Nephron progenitor cell (in vitro differentiated cells): ENCODE results near the gene PHLDA3.
A peak's percentile ranks its signal among the peaks of the same experiment; 100 is the strongest.
"Not testable (repeated sequence)": the region's sequence is repeated elsewhere in the genome, so short reads cannot be mapped to it uniquely, and the experiment has no call there.

Experiments
- DNase-seq: peaks from one replicate; pipeline ENCODE4 v3.0.0; 2021
- H3K27ac Mint-ChIP-seq: 2 replicates; pipeline ENCODE4 v1.8.0; 2021; ENCODE audit warnings: mild to moderate bottlenecking, moderate library complexity, mixed read lengths
- H3K27me3 Mint-ChIP-seq: 2 replicates; pipeline ENCODE4 v1.8.0; 2021; ENCODE audit warnings: mild to moderate bottlenecking, low read depth, mixed read lengths; ENCODE audit not compliant: poor library complexity
- H3K36me3 Mint-ChIP-seq: 2 replicates; pipeline ENCODE4 v1.8.0; 2021; ENCODE audit warnings: low read depth, mixed read lengths
- H3K4me1 Mint-ChIP-seq: 2 replicates; pipeline ENCODE4 v1.8.0; 2021; ENCODE audit warnings: mixed read lengths
- H3K4me3 Mint-ChIP-seq: 2 replicates; pipeline ENCODE4 v1.8.0; 2021; ENCODE audit warnings: mild to moderate bottlenecking, moderate library complexity, mixed read lengths
- H3K9me3 Mint-ChIP-seq: 2 replicates; pipeline ENCODE4 v1.8.0; 2021; ENCODE audit warnings: mild to moderate bottlenecking, moderate library complexity, mixed read lengths
- TF ChIP-seq, protein P1 (sequence below): fragments of 200-600 bp; sonication (generic); IDR thresholded peaks from 2 replicates; pipeline ENCODE4 v1.5.0; 2021; ENCODE audit warnings: antibody characterized with exemption

Gene PHLDA3

DNA sequence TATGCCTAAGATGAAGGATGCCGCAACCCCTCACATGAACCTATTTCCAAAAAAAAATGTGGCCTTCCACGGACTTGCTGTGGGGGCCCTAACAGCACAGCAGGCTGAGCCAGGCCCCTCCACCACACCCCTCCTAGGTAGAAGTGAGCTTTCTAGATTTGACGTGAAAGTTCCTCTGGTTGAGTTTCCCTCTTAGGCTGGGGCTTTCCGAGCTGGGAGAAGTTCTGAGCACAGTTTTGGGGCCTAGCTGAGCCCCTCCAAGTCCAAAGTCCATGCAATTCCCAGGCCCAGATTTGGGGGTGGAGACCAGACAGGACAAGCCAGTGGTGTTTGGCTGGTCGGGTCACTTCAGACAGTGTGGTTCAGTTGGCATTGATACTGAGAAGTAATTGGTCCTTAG is 13.8 kb upstream of the PHLDA3 start:
- no peak overlapping the region for H3K4me3 Mint-ChIP-seq
- H3K27ac Mint-ChIP-seq = no peak overlapping the region
- H3K4me1 Mint-ChIP-seq = peaks cover 40% of the 10 kb centered on the region
- H3K36me3 Mint-ChIP-seq = no peaks in the 10 kb centered on the region
- no peaks in the 10 kb centered on the region for H3K9me3 Mint-ChIP-seq
- peaks cover 55% of the 10 kb centered on the region for H3K27me3 Mint-ChIP-seq
- TF ChIP-seq, protein P1, sequence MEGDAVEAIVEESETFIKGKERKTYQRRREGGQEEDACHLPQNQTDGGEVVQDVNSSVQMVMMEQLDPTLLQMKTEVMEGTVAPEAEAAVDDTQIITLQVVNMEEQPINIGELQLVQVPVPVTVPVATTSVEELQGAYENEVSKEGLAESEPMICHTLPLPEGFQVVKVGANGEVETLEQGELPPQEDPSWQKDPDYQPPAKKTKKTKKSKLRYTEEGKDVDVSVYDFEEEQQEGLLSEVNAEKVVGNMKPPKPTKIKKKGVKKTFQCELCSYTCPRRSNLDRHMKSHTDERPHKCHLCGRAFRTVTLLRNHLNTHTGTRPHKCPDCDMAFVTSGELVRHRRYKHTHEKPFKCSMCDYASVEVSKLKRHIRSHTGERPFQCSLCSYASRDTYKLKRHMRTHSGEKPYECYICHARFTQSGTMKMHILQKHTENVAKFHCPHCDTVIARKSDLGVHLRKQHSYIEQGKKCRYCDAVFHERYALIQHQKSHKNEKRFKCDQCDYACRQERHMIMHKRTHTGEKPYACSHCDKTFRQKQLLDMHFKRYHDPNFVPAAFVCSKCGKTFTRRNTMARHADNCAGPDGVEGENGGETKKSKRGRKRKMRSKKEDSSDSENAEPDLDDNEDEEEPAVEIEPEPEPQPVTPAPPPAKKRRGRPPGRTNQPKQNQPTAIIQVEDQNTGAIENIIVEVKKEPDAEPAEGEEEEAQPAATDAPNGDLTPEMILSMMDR = no peak
- DNase-seq = no peak

DNA sequence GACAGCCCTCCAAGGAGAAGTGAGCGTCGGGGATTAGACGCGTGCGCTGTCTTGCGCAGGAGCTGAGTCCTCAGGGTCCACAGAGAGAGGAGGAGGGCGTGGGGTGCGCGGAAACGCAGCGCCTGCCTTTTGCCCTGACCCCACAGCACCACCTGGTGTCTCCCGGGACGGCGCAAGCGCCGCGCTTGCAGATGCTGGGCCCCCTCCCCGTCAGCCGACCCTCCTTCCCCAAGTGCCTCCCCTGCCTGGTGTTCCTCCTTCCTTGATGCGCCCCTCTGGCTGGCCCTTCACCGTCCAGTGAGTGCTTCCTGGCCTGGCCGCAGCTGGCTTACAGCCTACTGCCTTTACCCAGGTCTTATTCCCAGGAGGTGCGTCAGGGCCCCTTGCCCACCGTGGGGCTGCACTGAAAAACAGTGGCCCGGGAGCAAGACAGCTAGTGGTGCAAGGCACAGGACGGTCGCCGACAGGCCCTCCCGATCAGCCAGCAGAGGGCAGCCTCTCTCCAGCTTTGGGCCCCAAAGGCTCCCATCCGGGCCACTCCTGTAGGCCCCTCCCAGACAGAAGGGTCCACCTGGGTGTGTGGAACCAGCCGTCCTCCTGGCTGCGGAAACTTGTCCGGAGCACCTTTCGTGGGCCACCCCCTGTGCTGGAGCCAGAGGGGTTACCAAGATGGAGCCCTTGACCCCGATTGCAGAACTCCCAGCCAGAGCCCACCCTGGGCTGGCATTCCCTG is 12.9 kb upstream of the PHLDA3 start:
- H3K36me3 Mint-ChIP-seq = no peaks in the 10 kb centered on the region
- peak overlapping the region; percentile 76 for H3K4me3 Mint-ChIP-seq
- H3K27ac Mint-ChIP-seq = no peak overlapping the region
- peaks cover 61% of the 10 kb centered on the region for H3K27me3 Mint-ChIP-seq
- TF ChIP-seq, protein P1 = peak; percentile 91
- no peaks in the 10 kb centered on the region for H3K9me3 Mint-ChIP-seq
- H3K4me1 Mint-ChIP-seq = peaks cover 46% of the 10 kb centered on the region
- peak; percentile 90 for DNase-seq

DNA sequence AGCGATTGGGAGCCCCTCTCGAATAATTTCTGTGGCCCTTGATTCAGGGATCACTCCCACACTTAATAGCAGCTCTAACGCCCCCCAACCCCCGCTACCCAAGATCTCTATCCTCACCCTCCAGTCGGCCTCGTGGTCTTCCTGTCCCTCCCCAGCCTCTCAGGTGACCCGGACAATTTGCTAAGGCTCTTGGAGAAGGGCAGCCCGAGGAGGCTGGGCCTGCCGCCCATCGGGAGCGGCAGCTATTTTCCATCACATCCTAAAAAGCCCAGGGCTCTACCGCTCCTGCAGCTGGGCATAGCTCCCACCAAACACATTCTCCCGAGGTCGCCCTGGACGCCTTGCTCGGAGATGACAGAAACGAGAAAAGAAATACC is 12.0 kb upstream of the PHLDA3 start:
- no peak for DNase-seq
- TF ChIP-seq, protein P1 = no peak
- no peak overlapping the region for H3K27ac Mint-ChIP-seq

DNA sequence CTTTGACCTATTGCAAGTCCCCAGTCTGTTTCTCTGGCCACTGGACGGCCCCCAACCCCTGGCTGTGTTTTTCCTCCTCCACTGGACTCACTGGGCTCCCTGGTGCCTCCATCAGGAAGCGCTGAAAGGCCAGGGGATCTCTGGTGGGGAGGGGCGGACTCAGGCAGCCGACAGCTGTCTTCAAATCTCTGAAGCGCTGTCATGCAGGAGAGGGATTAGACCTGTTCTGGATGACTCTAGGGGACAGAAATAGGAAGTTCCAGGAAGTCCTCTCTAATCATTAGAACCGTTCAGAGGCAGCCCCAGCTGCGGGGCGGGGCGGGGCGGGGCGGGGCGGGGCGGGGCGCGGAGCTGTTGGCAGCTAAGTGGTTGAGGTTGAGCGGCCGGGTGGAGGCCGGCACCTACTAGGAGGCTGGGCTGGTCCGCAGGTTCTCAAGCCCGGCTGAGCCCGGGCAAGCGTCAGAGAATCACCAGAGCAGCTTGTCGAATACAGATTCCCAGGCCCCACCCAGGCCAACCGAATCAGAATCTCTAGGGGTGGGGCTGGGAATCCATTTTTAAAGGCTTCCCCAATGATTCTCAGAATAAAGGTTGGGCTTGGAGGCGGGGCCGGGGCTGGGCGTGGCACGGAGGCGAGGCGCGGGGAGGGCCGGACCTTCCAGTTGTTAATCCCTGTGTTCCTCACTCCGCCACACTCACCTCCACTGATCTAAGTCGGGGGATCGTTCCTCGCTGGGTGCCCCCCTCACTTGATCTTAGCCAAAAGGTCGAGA is 11.4 kb upstream of the PHLDA3 start:
- TF ChIP-seq, protein P1 = no peak
- Mint-ChIP-seq H3K4me3 (peak overlapping the region; percentile 74), H3K27me3 (peaks cover 76% of the 10 kb centered on the region), H3K36me3 (no peaks in the 10 kb centered on the region), H3K27ac (no peak overlapping the region), H3K4me1 (peaks cover 44% of the 10 kb centered on the region), H3K9me3 (no peaks in the 10 kb centered on the region)
- peak; percentile 57 for DNase-seq

More for the DNA sequence above, 12.0 kb upstream of the PHLDA3 start:
- Mint-ChIP-seq H3K4me3 (peak overlapping the region; percentile 74), H3K36me3 (no peaks in the 10 kb centered on the region), H3K4me1 (peaks cover 47% of the 10 kb centered on the region), H3K27me3 (peaks cover 70% of the 10 kb centered on the region), H3K9me3 (no peaks in the 10 kb centered on the region)

DNA sequence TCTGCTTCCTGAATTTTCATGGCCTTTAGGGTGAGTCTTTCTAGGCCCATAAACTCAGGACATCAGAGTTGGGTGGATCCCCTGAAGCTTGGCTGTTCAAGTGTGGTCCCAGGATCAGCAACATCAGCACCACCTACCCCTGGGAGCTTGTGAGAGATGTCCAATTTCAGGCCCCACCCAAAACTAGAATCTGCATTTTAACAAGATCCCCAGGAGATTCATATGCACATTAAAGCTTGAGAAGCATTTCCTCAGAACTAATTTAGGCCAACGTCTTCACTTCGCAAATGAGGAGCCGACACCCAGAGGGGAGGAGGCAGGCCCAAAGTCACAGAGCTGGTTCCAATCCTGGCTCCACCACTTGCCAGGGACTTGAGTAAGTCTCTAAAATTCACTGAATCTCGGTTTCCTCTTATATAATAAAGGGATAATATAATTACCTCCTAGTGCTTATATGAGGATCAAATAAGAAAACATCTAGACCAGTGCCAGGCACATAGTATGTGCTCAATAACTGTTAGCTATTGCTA is 10.3 kb upstream of the PHLDA3 start:
- TF ChIP-seq, protein P1 = no peak
- no peak overlapping the region for H3K27ac Mint-ChIP-seq
- no peaks in the 10 kb centered on the region for H3K36me3 Mint-ChIP-seq
- DNase-seq = no peak
- peaks cover 44% of the 10 kb centered on the region for H3K4me1 Mint-ChIP-seq
- no peak overlapping the region for H3K4me3 Mint-ChIP-seq
- no peaks in the 10 kb centered on the region for H3K9me3 Mint-ChIP-seq
- peaks cover 81% of the 10 kb centered on the region for H3K27me3 Mint-ChIP-seq

DNA sequence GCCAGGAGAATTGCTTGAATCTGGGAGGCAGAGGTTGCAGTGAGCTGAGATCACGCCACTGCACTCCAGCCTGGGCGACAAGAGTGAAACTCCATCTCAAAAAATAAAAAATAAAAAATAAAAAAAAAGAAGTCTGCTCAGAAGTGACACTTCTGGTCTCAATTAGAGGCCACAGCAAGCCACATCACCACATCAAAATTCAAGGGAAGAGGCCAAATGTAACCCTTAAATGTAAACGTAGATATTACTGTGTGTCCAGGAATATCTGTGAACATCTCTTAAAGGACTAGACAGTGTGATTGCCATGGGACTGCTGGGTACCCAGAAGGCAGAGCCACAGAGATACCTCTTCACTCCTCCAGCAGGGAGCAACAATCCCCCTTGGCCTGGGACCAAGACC is 9.7 kb upstream of the PHLDA3 start:
- peaks cover 43% of the 10 kb centered on the region for H3K4me1 Mint-ChIP-seq
- H3K4me3 Mint-ChIP-seq, H3K9me3 Mint-ChIP-seq, H3K36me3 Mint-ChIP-seq, DNase-seq, H3K27ac Mint-ChIP-seq: not testable (repeated sequence)
- H3K27me3 Mint-ChIP-seq = peaks cover 87% of the 10 kb centered on the region
